MM.1S (cell line): ENCODE results near the gene LRRC56.

Experiments used
- DNase-seq: peaks from one replicate; pipeline ENCODE4 v3.0.0-alpha.2; 2015
- H2AFZ ChIP-seq: fragments of 300-600 bp; sonication (generic); 2 replicates; pipeline ENCODE4 v1.6.0; 2016; ENCODE audit warnings: antibody characterized with exemption, low read length
- H3F3A ChIP-seq: fragments of 300-600 bp; sonication (generic); 2 replicates; pipeline ENCODE4 v1.6.1; 2016; ENCODE audit warnings: mild to moderate bottlenecking, antibody characterized with exemption, low read length, moderate library complexity, mixed read lengths; ENCODE audit not compliant: insufficient read depth
- H3K27ac ChIP-seq: fragments of 300-600 bp; sonication (generic); 2 replicates; pipeline ENCODE4 v1.5.1; 2016; ENCODE audit warnings: mild to moderate bottlenecking, low read length
- H3K27me3 ChIP-seq: fragments of 300-600 bp; sonication (generic); replicated peaks from 2 replicates; pipeline ENCODE4 v1.6.0; 2016; ENCODE audit warnings: low read length; ENCODE audit not compliant: insufficient read depth
- H3K36me3 ChIP-seq: fragments of 300-600 bp; sonication (generic); replicated peaks from 2 replicates; pipeline ENCODE4 v1.6.1; 2016; ENCODE audit warnings: mild to moderate bottlenecking, low read length, mixed read lengths; ENCODE audit not compliant: insufficient read depth
- H3K4me1 ChIP-seq: fragments of 300-600 bp; sonication (generic); 2 replicates; pipeline ENCODE4 v1.6.1; 2016; ENCODE audit warnings: low read length, mixed read lengths
- H3K4me2 ChIP-seq: fragments of 300-600 bp; sonication (generic); 2 replicates; pipeline ENCODE4 v1.6.0; 2016; ENCODE audit warnings: low read depth, low read length
- H3K4me3 ChIP-seq: fragments of 300-600 bp; sonication (generic); 2 replicates; pipeline ENCODE4 v1.5.1; 2016; ENCODE audit warnings: low read length, mixed read lengths
- H3K79me2 ChIP-seq: fragments of 300-600 bp; sonication (generic); 2 replicates; pipeline ENCODE4 v1.6.1; 2016; ENCODE audit warnings: mixed run types, low read length, mixed read lengths
- H3K9ac ChIP-seq: fragments of 300-600 bp; sonication (generic); 2 replicates; pipeline ENCODE4 v1.6.1; 2016; ENCODE audit warnings: low read length, mixed read lengths
- H3K9me2 ChIP-seq: fragments of 300-600 bp; sonication (generic); replicated peaks from 2 replicates; pipeline ENCODE4 v1.6.1; 2016; ENCODE audit warnings: mild to moderate bottlenecking, low read length, mixed read lengths; ENCODE audit not compliant: insufficient read depth
- H3K9me3 ChIP-seq: fragments of 300-600 bp; sonication (generic); replicated peaks from 2 replicates; pipeline ENCODE4 v1.6.1; 2016; ENCODE audit warnings: mild to moderate bottlenecking, low read length, mixed read lengths; ENCODE audit not compliant: insufficient read depth
- H4K20me1 ChIP-seq: fragments of 300-600 bp; sonication (generic); 2 replicates; pipeline ENCODE4 v1.6.1; 2016; ENCODE audit warnings: mild to moderate bottlenecking, low read length, moderate library complexity, mixed read lengths; ENCODE audit not compliant: insufficient read depth
- EZH2 ChIP-seq: fragments of 300-600 bp; sonication (generic); optimal IDR thresholded peaks from 2 replicates; pipeline ENCODE3; 2017; ENCODE audit warnings: low read depth, mild to moderate bottlenecking, antibody characterized with exemption, low read length, mixed read lengths
- EZH2phosphoT487 ChIP-seq: fragments of 300-600 bp; sonication (generic); IDR thresholded peaks from 2 replicates; pipeline ENCODE4 v1.6.1; 2018; ENCODE audit warnings: antibody characterized with exemption, low read length
- TF ChIP-seq, protein P1 (sequence below): fragments of 300-600 bp; sonication (generic); IDR thresholded peaks from 2 replicates; pipeline ENCODE4 v1.5.1; 2016; ENCODE audit warnings: antibody characterized with exemption, low read length, mixed read lengths

The LRRC56 gene

DNA sequence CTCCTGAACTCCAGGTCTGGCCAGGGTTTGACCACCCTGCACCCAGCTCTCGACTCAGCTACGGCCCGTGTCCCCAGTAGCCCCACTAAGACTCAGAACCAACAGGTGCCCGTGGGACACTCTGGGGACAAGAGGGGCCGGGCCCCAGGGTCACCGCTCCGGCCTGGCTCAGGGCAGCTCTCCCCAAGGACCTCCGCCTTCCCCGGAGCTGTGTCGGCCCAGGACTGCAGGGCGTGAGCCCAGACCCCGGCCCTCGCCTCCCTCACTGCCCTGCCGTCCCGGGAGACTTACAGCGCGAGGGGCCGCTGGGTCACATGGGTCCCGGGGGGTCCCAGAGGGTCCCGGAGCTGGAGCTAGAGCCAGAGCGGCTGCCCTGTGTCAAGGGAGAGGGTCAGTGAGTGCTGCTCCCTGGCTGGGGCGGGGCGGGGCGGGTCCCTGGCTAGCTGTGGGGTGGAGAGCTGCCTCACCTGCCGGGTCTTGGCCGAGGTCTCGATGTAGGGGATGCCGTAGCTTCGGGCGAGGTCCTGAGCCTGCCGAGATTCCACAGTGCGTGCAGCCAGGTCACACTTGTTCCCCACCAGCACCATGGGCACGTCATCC is 4.2 kb upstream of the LRRC56 start:
- Histone ChIP-seq H3K9me3 (no peaks in the 10 kb centered on the region), H3K9ac (no peak overlapping the region), H3F3A (peaks cover 16% of the 10 kb centered on the region), H3K36me3 (no peaks in the 10 kb centered on the region), H3K79me2 (peaks cover 18% of the 10 kb centered on the region), H3K27me3 (no peaks in the 10 kb centered on the region), H2AFZ (no peak overlapping the region), H3K27ac (no peak overlapping the region), H4K20me1 (no peaks in the 10 kb centered on the region), H3K4me1 (peaks cover 17% of the 10 kb centered on the region), H3K4me2 (no peak overlapping the region), H3K4me3 (no peak overlapping the region), H3K9me2 (no peaks in the 10 kb centered on the region)
- TF ChIP-seq, protein P1, sequence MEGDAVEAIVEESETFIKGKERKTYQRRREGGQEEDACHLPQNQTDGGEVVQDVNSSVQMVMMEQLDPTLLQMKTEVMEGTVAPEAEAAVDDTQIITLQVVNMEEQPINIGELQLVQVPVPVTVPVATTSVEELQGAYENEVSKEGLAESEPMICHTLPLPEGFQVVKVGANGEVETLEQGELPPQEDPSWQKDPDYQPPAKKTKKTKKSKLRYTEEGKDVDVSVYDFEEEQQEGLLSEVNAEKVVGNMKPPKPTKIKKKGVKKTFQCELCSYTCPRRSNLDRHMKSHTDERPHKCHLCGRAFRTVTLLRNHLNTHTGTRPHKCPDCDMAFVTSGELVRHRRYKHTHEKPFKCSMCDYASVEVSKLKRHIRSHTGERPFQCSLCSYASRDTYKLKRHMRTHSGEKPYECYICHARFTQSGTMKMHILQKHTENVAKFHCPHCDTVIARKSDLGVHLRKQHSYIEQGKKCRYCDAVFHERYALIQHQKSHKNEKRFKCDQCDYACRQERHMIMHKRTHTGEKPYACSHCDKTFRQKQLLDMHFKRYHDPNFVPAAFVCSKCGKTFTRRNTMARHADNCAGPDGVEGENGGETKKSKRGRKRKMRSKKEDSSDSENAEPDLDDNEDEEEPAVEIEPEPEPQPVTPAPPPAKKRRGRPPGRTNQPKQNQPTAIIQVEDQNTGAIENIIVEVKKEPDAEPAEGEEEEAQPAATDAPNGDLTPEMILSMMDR: no peak
- no peak for TF ChIP-seq EZH2
- no peak for TF ChIP-seq EZH2phosphoT487
- DNase-seq: no peak

DNA sequence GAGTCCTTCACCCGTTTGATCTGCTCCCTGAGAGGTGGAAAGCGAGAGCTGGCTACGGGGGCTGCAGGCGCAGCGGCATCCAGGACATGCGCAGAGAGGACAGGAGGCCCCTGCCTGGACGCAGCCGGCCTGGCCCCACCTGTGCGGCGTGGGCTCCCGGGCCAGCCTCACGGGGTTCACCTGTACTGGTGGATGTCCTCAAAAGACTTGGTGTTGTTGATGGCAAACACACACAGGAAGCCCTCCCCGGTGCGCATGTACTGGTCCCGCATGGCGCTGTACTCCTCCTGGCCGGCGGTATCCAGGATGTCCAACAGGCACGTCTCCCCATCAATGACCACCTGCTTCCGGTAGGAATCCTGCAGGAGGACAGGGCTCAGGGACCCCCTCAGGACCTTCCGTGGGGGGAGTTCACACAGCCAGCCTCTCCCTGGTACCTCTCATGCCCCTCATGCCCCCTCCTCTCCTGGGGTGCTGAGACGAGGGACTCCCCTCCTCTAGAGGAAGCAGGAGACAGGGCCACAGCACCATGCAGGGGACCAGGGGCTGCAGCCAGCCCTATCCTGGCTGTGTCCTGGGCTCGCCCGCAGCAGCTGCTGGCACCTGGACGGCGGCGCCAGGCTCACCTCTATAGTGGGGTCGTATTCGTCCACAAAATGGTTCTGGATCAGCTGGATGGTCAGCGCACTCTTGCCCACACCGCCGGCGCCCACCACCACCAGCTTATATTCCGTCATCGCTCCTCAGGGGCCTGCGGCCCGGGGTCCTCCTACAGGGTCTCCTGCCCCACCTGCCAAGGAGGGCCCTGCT is 3.5 kb upstream of the LRRC56 start:
- H3K36me3 ChIP-seq: no peaks in the 10 kb centered on the region
- H4K20me1 ChIP-seq: no peaks in the 10 kb centered on the region
- H3F3A ChIP-seq: peaks cover 16% of the 10 kb centered on the region
- TF ChIP-seq, protein P1: no peak
- no peak for TF ChIP-seq EZH2
- TF ChIP-seq EZH2phosphoT487: no peak
- H3K4me1 ChIP-seq: peaks cover 19% of the 10 kb centered on the region
- H3K9me2 ChIP-seq: no peaks in the 10 kb centered on the region
- no peaks in the 10 kb centered on the region for H3K9me3 ChIP-seq
- peak overlapping the region; percentile 83 for H3K4me3 ChIP-seq
- H2AFZ ChIP-seq: no peak overlapping the region
- no peaks in the 10 kb centered on the region for H3K27me3 ChIP-seq
- H3K79me2 ChIP-seq: peaks cover 18% of the 10 kb centered on the region
- H3K9ac ChIP-seq: peak overlapping the region; percentile 87; the same call in 1 of the 2 replicates
- peak overlapping the region; percentile 63 for H3K4me2 ChIP-seq
- no peak for DNase-seq
- H3K27ac ChIP-seq: peak overlapping the region; percentile 62; the same call in 1 of the 2 replicates

DNA sequence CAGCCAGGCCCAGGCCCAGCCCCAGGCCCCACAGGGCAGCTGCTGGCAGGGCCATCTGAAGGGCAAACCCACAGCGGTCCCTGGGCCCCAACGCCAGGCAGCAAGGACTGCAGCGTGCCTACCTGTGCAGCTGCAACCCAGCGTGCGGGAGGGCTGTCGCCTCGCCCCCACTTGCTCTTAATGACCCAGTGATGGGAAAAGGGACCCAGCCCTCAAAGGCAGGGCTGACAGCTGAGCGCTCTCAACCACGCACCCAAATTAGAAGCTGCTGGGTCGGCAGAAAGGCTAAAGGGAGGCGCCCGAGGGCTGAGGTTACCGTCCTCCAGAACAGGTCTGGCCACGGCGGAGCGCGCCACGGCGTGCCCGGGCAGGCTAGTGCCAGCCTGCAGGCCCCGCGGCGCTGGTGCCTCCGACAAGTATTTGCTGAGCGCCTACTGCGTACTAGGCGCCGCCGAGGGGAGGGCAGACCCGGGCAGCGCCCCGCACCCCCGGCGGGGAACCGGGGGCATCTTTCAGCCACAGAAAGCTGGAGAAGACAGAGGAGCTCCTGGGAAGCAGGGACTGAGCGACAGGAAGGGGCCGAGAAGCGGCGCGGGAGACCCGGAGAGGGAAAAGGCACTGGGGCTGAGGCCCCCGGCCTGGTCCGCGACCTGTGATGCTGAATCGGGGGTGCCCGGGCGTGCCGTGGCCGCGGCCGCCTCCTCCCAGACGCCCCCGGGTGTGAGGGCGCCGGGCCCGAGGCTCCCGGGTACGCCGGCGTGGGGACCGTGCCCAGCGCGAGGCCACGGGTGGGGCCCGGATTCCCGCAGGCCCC is 2.7 kb upstream of the LRRC56 start:
- H3K4me1 ChIP-seq: peaks cover 19% of the 10 kb centered on the region
- peak overlapping the region; percentile 87 for H3K9ac ChIP-seq
- no peaks in the 10 kb centered on the region for H4K20me1 ChIP-seq
- no peaks in the 10 kb centered on the region for H3K27me3 ChIP-seq
- no peaks in the 10 kb centered on the region for H3K36me3 ChIP-seq
- peak overlapping the region; percentile 57 for H2AFZ ChIP-seq
- TF ChIP-seq, protein P1: 0 out of 2 replicates have a peak, but pooled peaks have one; percentile 11
- TF ChIP-seq EZH2phosphoT487 (no peak), EZH2 (no peak)
- peak overlapping the region; percentile 63 for H3K4me2 ChIP-seq
- H3K27ac ChIP-seq: peak overlapping the region; percentile 62; the same call in 1 of the 2 replicates
- no peaks in the 10 kb centered on the region for H3K9me3 ChIP-seq
- peaks cover 16% of the 10 kb centered on the region for H3F3A ChIP-seq
- H3K9me2 ChIP-seq: no peaks in the 10 kb centered on the region
- peaks cover 18% of the 10 kb centered on the region for H3K79me2 ChIP-seq
- H3K4me3 ChIP-seq: peak overlapping the region; percentile 83
- DNase-seq: peak; percentile 82
